ENCODE data around the gene SLIT3.

DNA sequence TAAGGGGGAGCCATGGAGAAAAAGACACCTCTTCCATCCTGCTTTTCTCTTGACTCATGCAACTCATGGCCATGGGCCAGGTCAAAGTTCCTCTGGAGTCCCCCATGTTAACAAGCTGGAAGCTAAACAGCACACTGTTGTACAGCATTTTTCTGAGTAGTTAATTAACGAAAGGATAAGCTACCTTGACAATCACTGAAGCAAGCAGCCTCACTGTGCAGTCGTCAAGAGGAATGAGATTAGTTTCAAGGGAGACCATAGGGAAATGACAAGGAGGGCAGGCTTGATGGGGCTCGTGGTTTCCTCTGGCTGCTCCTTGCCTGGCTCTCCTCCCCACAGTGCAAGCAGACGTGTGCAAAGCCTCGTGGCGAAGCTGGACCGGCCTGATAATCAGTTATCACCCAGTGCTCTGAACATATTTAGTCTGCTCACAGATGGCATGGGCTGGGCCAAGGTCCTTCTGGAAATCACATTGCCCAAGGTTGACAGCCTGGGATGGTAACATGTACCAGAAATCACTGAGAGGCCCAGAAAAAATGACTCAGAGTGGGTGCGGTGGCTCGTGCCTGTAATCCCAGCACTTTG is 209.5 kb downstream of the SLIT3 start:
- TF ChIP-seq EZH2 (IDR thresholded peaks at IDR 0.05) (no peak), EZH2phosphoT487 (IDR thresholded peaks at IDR 0.05) (no peak)
